Measurements from ENCODE around the gene RAPGEF2. TPM values are rescaled to one million over a fixed set of nuclear protein-coding genes. Genes with fewer than 3 reads are reported as not detected.

Gene RAPGEF2
- total RNA-seq, 1 experiment from 2014 or later: 37.1 TPM

- H3K36me3 Mint-ChIP-seq (ENCODE audit: insufficient read depth in 1 of 3, low read depth in 3 of 3): peaks cover 12 to 24% (median 14%) of the 10 kb centered on the region in 3 experiments
- Histone ChIP-seq H3K79me2 (ENCODE audit: insufficient read depth, low read length) (peaks cover 12% of the 10 kb centered on the region; the same call in 1 of the 2 replicates), H3K27ac (ENCODE audit: insufficient read length, low read depth, low read length) (no peak overlapping the region), H3K4me1 (ENCODE audit: insufficient read depth, low read length) (peaks cover 7% of the 10 kb centered on the region; the same call in 1 of the 2 replicates), H3K56ac (ENCODE audit: insufficient read length, low read depth, low read length) (no peak overlapping the region), H3K27me3 (ENCODE audit: insufficient read depth, low read length) (no peaks in the 10 kb centered on the region), H3K9me3 (ENCODE audit: control insufficient read depth, low read depth, low read length) (no peaks in the 10 kb centered on the region), H3K9ac (ENCODE audit: extremely low read depth, insufficient read length, low read length) (no peak overlapping the region), H2BK12ac (ENCODE audit: insufficient read length, low read depth, low read length) (no peak overlapping the region), H3K4me2 (ENCODE audit: insufficient read depth, insufficient read length, low read length) (no peak overlapping the region), H4K5ac (ENCODE audit: insufficient read length, low read depth, low read length) (no peak overlapping the region), H2AK5ac (ENCODE audit: insufficient read length, low read length) (no peak overlapping the region), H2BK15ac (ENCODE audit: low read depth, low read length) (no peak overlapping the region), H3K4ac (ENCODE audit: low read depth, low read length) (no peak overlapping the region), H3K23ac (ENCODE audit: insufficient read length, low read depth, low read length) (peak overlapping the region; percentile 7), H3K14ac (ENCODE audit: insufficient read depth, low read length) (no peak overlapping the region; the same call in 1 of the 2 replicates), H4K91ac (ENCODE audit: insufficient read length, low read depth, low read length) (no peak overlapping the region), H4K8ac (replicated peaks; ENCODE audit: insufficient read length, low read depth, low read length) (no peak overlapping the region), H2BK20ac (ENCODE audit: low read depth, low read length, poor library complexity, severe bottlenecking) (no peak overlapping the region), H3K23me2 (ENCODE audit: insufficient read length, low read depth, low read length, poor library complexity, severe bottlenecking) (no peaks in the 10 kb centered on the region), H2BK5ac (ENCODE audit: insufficient read length, low read length) (no peak overlapping the region), H2BK120ac (ENCODE audit: low read depth, low read length, poor library complexity, severe bottlenecking) (no peak overlapping the region), H3K79me1 (ENCODE audit: insufficient read depth, low read depth, low read length, poor library complexity, severe bottlenecking) (peaks cover 9% of the 10 kb centered on the region), H3T11ph (ENCODE audit: low read length) (peak overlapping the region; percentile 45), H4K20me1 (ENCODE audit: control insufficient read depth, insufficient read depth, insufficient read length) (no peaks in the 10 kb centered on the region), H3K18ac (ENCODE audit: insufficient read length, low read depth, low read length) (no peak overlapping the region), H2AFZ (ENCODE audit: low read length) (no peak overlapping the region)
- H3K27ac Mint-ChIP-seq: peak overlapping the region in 1 of 3 experiments; percentile 85; a peak in 2 of 7 replicates
- H3K4me3 Mint-ChIP-seq: no peak overlapping the region
- no CpG with 5 or more reads among the region's 5 CpGs for WGBS (ENCODE audit: extremely low coverage, insufficient read length, low lambda C conversion rate)
- no peak for DNase-seq
- no peaks in the 10 kb centered on the region for H3K27me3 Mint-ChIP-seq (ENCODE audit: low read depth)
- no peak for TF ChIP-seq CTCF (conservative IDR thresholded peaks at IDR 0.05)
- peaks cover 29 to 31% of the 10 kb centered on the region in 2 experiments for H3K4me1 Mint-ChIP-seq
- peaks cover 4 to 8% of the 10 kb centered on the region in 2 experiments for H3K9me3 Mint-ChIP-seq
Observed at GRCh38 chr4:159110961-159111360, 8.1 kb downstream of the RAPGEF2 start.
